Neural progenitor cell (in vitro differentiated cells): ENCODE measurements around the gene POFUT2.

ENCODE experiments used
- CTCF ChIP-seq: fragments of 200-600 bp; sonication (generic); IDR thresholded peaks from 2 replicates; pipeline ENCODE4 v1.5.1; 2017; ENCODE audit warnings: antibody characterized with exemption, mild to moderate bottlenecking
- EZH2 ChIP-seq: fragments of 200-600 bp; sonication (generic); IDR thresholded peaks from 2 replicates; pipeline ENCODE4 v1.6.1; 2017; ENCODE audit warnings: antibody characterized with exemption, mild to moderate bottlenecking, moderate library complexity
- EZH2phosphoT487 ChIP-seq: fragments of 200-600 bp; sonication (generic); IDR thresholded peaks from 2 replicates; pipeline ENCODE4 v1.6.1; 2017; ENCODE audit warnings: antibody characterized with exemption

- TF ChIP-seq CTCF (no peak), EZH2 (no peak), EZH2phosphoT487 (no peak)
Observed at GRCh38 chr21:45252448-45252925, 35.2 kb downstream of the POFUT2 start.
